Mesenchymal stem cell (in vitro differentiated cells and primary cell): ENCODE measurements around the gene C15orf39.

Experiments used
- DNase-seq: peaks from one replicate; pipeline ENCODE4 v3.0.0-alpha.2; 2013
- H2AFZ ChIP-seq: one replicate; pipeline ENCODE4 v1.6.1; 2013; ENCODE audit warnings: low read depth, mild to moderate bottlenecking, control low read depth, inconsistent platforms, low read length, moderate library complexity
- H2AK5ac ChIP-seq: 2 replicates; pipeline ENCODE4 v1.6.1; 2013; ENCODE audit warnings: low read length, moderate library complexity, mild to moderate bottlenecking, inconsistent platforms; ENCODE audit not compliant: severe bottlenecking
- H2BK120ac ChIP-seq: one replicate; pipeline ENCODE4 v1.6.1; 2013; ENCODE audit warnings: low read depth, mild to moderate bottlenecking, inconsistent platforms, low read length, moderate library complexity
- H2BK12ac ChIP-seq, 2 experiments: one replicate each; pipeline ENCODE4 v1.6.1; 2013; ENCODE audit warnings: inconsistent platforms in 2 of 2, low read length in 2 of 2, mild to moderate bottlenecking in 2 of 2, moderate library complexity in 2 of 2, control low read depth in 1 of 2
- H2BK15ac ChIP-seq: one replicate; pipeline ENCODE4 v1.6.1; 2013; ENCODE audit warnings: mild to moderate bottlenecking, low read depth, inconsistent platforms; ENCODE audit not compliant: poor library complexity, severe bottlenecking
- H2BK5ac ChIP-seq: 2 replicates; pipeline ENCODE4 v1.6.1; 2013; ENCODE audit warnings: low read depth, mild to moderate bottlenecking, low read length, control low read depth, inconsistent platforms; ENCODE audit not compliant: poor library complexity, severe bottlenecking
- H3K14ac ChIP-seq, 2 experiments: one replicate each; pipeline ENCODE4 v1.6.1; 2013; ENCODE audit warnings: inconsistent platforms in 2 of 2, low read length in 2 of 2, control low read depth in 1 of 2, mild to moderate bottlenecking in 1 of 2, moderate library complexity in 1 of 2
- H3K18ac ChIP-seq, 2 experiments: one replicate each; pipeline ENCODE4 v1.6.1; 2013; ENCODE audit warnings: inconsistent platforms in 2 of 2, low read length in 2 of 2, control low read depth in 1 of 2, low read depth in 1 of 2, mild to moderate bottlenecking in 1 of 2
- H3K23ac ChIP-seq, 2 experiments: one replicate each; pipeline ENCODE4 v1.6.1; 2013; ENCODE audit warnings: inconsistent platforms in 2 of 2, low read length in 2 of 2, mild to moderate bottlenecking in 2 of 2, moderate library complexity in 2 of 2, control low read depth in 1 of 2
- H3K27ac ChIP-seq: 2 replicates; pipeline ENCODE4 v1.5.1; 2013; ENCODE audit warnings: mild to moderate bottlenecking, moderate library complexity, low read length, control low read depth, inconsistent platforms; ENCODE audit not compliant: poor library complexity, severe bottlenecking
- H3K27me3 ChIP-seq, 2 experiments: 2 replicates each; pipeline versions ENCODE4 v1.6.1 to v1.7.0; 2013; ENCODE audit warnings: low read length in 2 of 2, mild to moderate bottlenecking in 2 of 2, moderate library complexity in 2 of 2, control low read depth in 1 of 2, inconsistent platforms in 1 of 2; ENCODE audit not compliant: control insufficient read depth in 1 of 2, insufficient read depth in 1 of 2
- H3K36me3 ChIP-seq, 2 experiments: 2 replicates each; pipeline versions ENCODE4 v1.6.1 to v1.7.0; 2013; ENCODE audit warnings: low read length in 2 of 2, control low read depth in 1 of 2, inconsistent platforms in 1 of 2, low read depth in 1 of 2, mild to moderate bottlenecking in 1 of 2; ENCODE audit not compliant: insufficient read depth in 2 of 2, control insufficient read depth in 1 of 2
- H3K4ac ChIP-seq, 2 experiments: one replicate each; pipeline ENCODE4 v1.6.1; 2013; ENCODE audit warnings: inconsistent platforms in 2 of 2, low read length in 2 of 2, mild to moderate bottlenecking in 2 of 2, moderate library complexity in 2 of 2, control low read depth in 1 of 2, low read depth in 1 of 2
- H3K4me1 ChIP-seq: 2 replicates; pipeline ENCODE4 v1.6.1; 2013; ENCODE audit warnings: low read depth, low read length, control low read depth; ENCODE audit not compliant: control insufficient read depth, insufficient read depth
- H3K4me2 ChIP-seq: 2 replicates; pipeline ENCODE4 v1.6.1; 2013; ENCODE audit warnings: low read length, mild to moderate bottlenecking, inconsistent platforms; ENCODE audit not compliant: poor library complexity, severe bottlenecking
- H3K4me3 ChIP-seq, 2 experiments: 2 replicates each; pipeline versions ENCODE4 v1.5.1 to v1.7.0; 2013; ENCODE audit warnings: low read length in 2 of 2, mild to moderate bottlenecking in 2 of 2, control low read depth in 1 of 2, low read depth in 1 of 2; ENCODE audit not compliant: insufficient read depth in 1 of 2
- H3K79me1 ChIP-seq: replicated peaks from 2 replicates; pipeline ENCODE4 v1.6.1; 2013; ENCODE audit warnings: mild to moderate bottlenecking, control low read depth, low read length, inconsistent platforms; ENCODE audit not compliant: poor library complexity, severe bottlenecking
- H3K9ac ChIP-seq: 2 replicates; pipeline ENCODE4 v1.7.0; 2013; ENCODE audit warnings: mild to moderate bottlenecking, low read length, moderate library complexity
- H3K9me3 ChIP-seq: 2 replicates; pipeline ENCODE4 v1.7.0; 2013; ENCODE audit warnings: mild to moderate bottlenecking, low read length; ENCODE audit not compliant: control insufficient read depth
- H4K8ac ChIP-seq: one replicate; pipeline ENCODE4 v1.6.1; 2013; ENCODE audit warnings: inconsistent platforms, mild to moderate bottlenecking, low read length, moderate library complexity
- H4K91ac ChIP-seq: one replicate; pipeline ENCODE4 v1.6.1; 2013; ENCODE audit warnings: mild to moderate bottlenecking, low read length, inconsistent platforms
- WGBS: methylation state at CpG from one replicate; pipeline ENCODE4 v1.1.7; 2013; ENCODE audit warnings: mixed read lengths; 5-methylcytosine and 5-hydroxymethylcytosine counted together

C15orf39 gene

GRCh38 chr15:75194397-75194796 is 7.3 kb upstream of the C15orf39 start:
- Histone ChIP-seq H3K36me3 (no peaks in the 10 kb centered on the region), H2BK120ac (no peak overlapping the region), H2BK5ac (no peak overlapping the region), H3K23ac (no peak overlapping the region), H2BK12ac (no peak overlapping the region), H3K4me2 (no peak overlapping the region), H2AK5ac (no peak overlapping the region), H3K9me3 (peaks cover 9% of the 10 kb centered on the region), H3K18ac (no peak overlapping the region), H3K9ac (no peak overlapping the region), H4K91ac (no peak overlapping the region), H3K4ac (no peak overlapping the region), H3K14ac (no peak overlapping the region), H2BK15ac (no peak overlapping the region), H3K27ac (no peak overlapping the region), H3K79me1 (no peaks in the 10 kb centered on the region), H3K27me3 (peaks cover 25 to 69% of the 10 kb centered on the region in 2 experiments), H2AFZ (no peak overlapping the region), H3K4me3 (no peak overlapping the region), H4K8ac (no peak overlapping the region), H3K4me1 (peaks cover 12% of the 10 kb centered on the region)
- 96% methylated on average over 3 of the region's 3 CpGs for WGBS
- no peak for DNase-seq

- H3K4me3 ChIP-seq, result no peak overlapping the region
- peaks cover 7% of the 10 kb centered on the region for H3K9me3 ChIP-seq
- DNase-seq, result peak; percentile 10
- H3K4me2 ChIP-seq, result no peak overlapping the region
- peaks cover 33 to 78% of the 10 kb centered on the region in 2 experiments for H3K27me3 ChIP-seq
- peaks cover 12% of the 10 kb centered on the region for H3K4me1 ChIP-seq
- H2BK5ac ChIP-seq, result no peak overlapping the region
- whole genome bisulfite sequencing, result 11% methylated on average over 13 of the region's 13 CpGs
- no peak overlapping the region for H4K8ac ChIP-seq
- peak overlapping the region; percentile 1 to 19 for H3K18ac ChIP-seq
- peak overlapping the region; percentile 26 for H2BK15ac ChIP-seq
- H3K36me3 ChIP-seq, result no peaks in the 10 kb centered on the region
- no peak overlapping the region for H2AK5ac ChIP-seq
- H4K91ac ChIP-seq, result no peak overlapping the region
- no peak overlapping the region for H3K9ac ChIP-seq
- H3K79me1 ChIP-seq, result no peaks in the 10 kb centered on the region
- no peak overlapping the region for H2BK12ac ChIP-seq
- no peak overlapping the region for H3K27ac ChIP-seq
- H3K23ac ChIP-seq, result no peak overlapping the region
- H3K4ac ChIP-seq, result no peak overlapping the region
- no peak overlapping the region for H2AFZ ChIP-seq
- H3K14ac ChIP-seq, result peak overlapping the region in 1 of 2 experiments; percentile 0
- no peak overlapping the region for H2BK120ac ChIP-seq
Observed at GRCh38 chr15:75195122-75195765, 6.4 kb upstream of the C15orf39 start.

GRCh38 chr15:75195766-75196241 is 5.9 kb upstream of the C15orf39 start:
- Histone ChIP-seq H2AK5ac (no peak overlapping the region), H4K91ac (no peak overlapping the region), H2BK120ac (no peak overlapping the region), H2BK5ac (no peak overlapping the region), H3K79me1 (no peaks in the 10 kb centered on the region), H2AFZ (no peak overlapping the region), H3K4me3 (no peak overlapping the region), H3K23ac (no peak overlapping the region), H3K4me2 (no peak overlapping the region), H2BK12ac (no peak overlapping the region), H3K9ac (no peak overlapping the region), H3K14ac (no peak overlapping the region), H3K36me3 (no peaks in the 10 kb centered on the region), H3K4me1 (peaks cover 14% of the 10 kb centered on the region), H3K18ac (peak overlapping the region in 1 of 2 experiments; percentile 1), H3K27ac (no peak overlapping the region), H4K8ac (no peak overlapping the region), H2BK15ac (peak overlapping the region; percentile 26), H3K9me3 (peaks cover 2% of the 10 kb centered on the region), H3K4ac (no peak overlapping the region), H3K27me3 (peaks cover 36 to 83% of the 10 kb centered on the region in 2 experiments)
- WGBS, result 59% methylated on average over 9 of the region's 14 CpGs
- DNase-seq, result no peak

- no peak for DNase-seq
- Histone ChIP-seq H3K27me3 (peaks cover 35 to 76% of the 10 kb centered on the region in 2 experiments), H2AK5ac (no peak overlapping the region), H3K9me3 (no peaks in the 10 kb centered on the region), H3K9ac (no peak overlapping the region), H2BK5ac (no peak overlapping the region), H2BK15ac (no peak overlapping the region), H3K36me3 (no peaks in the 10 kb centered on the region), H4K8ac (no peak overlapping the region), H4K91ac (no peak overlapping the region), H3K4me2 (no peak overlapping the region), H3K79me1 (no peaks in the 10 kb centered on the region), H3K4ac (no peak overlapping the region), H2BK12ac (no peak overlapping the region), H3K27ac (no peak overlapping the region), H3K14ac (no peak overlapping the region), H2AFZ (no peak overlapping the region), H3K4me3 (no peak overlapping the region), H3K4me1 (peaks cover 24% of the 10 kb centered on the region), H3K18ac (no peak overlapping the region), H3K23ac (no peak overlapping the region), H2BK120ac (no peak overlapping the region)
- 89% methylated on average over 4 of the region's 4 CpGs for WGBS
Observed at GRCh38 chr15:75197062-75197630, 4.5 kb upstream of the C15orf39 start.
